ENCODE data around the gene PTRH1.
A peak's percentile ranks its signal among the peaks of the same experiment; 100 is the strongest.

The PTRH1 gene

DNA sequence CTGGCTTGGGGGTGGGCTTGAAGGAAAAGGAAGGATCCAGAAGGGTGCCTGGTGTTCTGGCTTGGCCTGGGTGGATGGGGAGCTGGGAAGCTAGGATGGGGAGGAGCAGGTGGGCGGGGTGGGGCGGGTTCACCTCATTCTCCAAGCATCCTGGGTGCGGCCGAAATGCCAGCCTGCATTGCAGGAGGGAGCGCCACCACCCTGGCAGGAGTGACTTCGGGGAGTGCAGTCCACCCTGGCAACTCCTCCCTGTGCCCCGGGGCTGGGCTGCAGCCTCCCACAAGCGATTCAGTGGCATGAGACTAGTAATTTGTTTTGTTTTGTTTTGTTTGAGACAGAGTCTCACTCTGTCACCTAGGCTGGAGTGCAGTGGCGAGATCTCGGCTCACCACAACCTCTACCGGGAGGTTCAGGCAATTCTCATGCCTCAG, 5.9 kb upstream of the PTRH1 start:
- DNase-seq (ENCODE audit: low spot score) = peak; percentile 69
- no peak for FAIRE-seq

DNA sequence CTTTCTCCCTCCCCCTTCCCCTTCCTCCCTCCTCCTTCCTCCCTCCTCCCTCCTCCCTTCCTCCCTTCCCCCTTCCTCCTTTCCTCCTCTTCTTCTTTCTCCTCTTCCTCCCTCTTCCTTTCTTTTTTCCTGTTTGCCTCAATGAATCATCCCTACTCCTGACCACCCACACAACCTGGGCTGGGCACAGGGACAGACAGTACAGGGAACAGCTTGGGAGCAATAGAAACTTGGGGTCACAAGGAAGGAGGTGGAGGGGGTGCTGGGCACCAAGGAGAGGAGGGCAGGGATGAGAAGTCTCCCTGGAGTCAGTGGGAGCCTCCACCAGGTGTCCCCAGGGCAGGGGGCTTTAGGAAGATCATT, 5.4 kb upstream of the PTRH1 start:
- FAIRE-seq (peak; percentile 46), DNase-seq (ENCODE audit: low spot score) (no peak)

DNA sequence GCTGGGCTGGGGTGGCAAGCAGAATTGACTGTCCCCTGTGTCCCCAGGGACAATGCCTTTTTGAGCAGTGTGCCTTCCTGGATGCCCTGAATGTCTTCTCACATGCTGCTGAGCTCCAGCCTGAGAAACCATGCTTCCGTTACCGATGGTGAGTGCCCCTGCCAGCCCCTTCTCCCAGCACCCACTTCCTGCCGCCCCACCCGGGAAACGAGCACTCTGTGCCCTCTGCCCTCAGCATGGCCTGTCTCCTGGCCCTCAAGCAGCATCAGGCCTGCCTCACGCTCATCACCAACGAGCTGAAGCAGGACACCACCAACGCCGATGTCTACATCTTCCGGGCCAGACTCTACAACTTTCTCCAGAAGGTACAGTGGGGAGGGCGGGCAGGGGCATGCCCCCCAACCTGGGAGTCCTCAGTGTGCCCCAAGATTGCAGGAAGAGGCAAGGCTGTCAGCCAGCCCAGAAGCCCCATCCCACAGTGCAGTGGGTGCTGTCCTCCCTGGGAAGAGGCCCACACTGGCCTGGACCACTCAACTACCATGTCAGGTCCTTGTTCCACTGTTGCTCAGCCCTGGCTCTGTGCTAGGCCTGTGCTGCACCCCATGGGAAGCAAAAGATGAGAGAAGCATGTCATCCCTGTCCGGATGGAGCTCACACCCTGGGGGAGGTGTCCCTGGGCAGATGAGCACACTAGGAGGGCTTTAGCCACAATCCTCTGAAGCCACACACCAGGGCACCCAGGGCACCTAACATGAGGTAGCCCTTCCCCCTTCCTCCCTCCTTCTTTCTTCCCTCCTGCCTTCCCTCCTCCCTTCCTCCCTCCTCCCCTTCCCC, 4.8 kb upstream of the PTRH1 start:
- no peak for DNase-seq (ENCODE audit: low spot score)
- peak; percentile 52 for FAIRE-seq

DNA sequence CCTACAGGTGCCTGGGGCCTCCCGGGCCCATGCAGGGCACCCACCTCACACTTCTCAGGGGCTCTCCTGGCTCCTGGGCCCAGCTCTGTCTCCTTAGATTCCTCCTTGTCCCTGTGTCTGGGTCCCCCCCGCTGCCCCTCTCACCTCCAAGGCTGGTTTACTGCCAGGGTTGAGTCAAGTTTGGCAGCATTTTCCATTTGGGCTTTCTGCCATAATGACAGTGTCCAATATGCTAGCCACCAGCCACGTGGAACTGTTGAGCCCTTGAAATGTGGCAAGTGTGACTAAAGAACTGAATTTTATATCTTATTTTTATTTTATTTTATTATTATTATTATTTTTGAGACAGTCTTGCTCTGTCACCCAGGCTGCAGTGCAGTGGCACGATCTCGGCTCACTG, 2.3 kb upstream of the PTRH1 start:
- FAIRE-seq (no peak), DNase-seq (ENCODE audit: low spot score) (no peak)

DNA sequence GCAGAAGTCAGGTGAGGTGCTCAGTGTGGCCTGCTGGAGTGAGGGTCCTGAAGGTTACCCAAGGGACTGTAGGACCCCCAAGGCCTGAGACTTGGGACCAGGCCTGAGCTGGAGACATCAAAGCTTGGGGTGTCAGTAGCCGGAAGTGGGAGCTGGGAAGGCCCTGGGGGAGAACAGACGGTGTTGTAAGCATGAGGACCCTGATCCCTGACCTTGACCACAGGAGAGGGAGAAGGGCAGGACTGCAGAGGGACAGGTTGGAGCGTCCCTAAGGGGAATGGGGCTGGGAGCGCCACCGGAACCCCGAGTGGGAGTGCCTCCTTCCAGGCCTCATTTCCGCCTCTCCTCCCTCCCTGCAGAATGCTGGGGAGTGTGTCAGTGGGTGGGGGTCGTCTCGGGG, 949 bp upstream of the PTRH1 start:
- FAIRE-seq (no peak), DNase-seq (ENCODE audit: low spot score) (no peak)

DNA sequence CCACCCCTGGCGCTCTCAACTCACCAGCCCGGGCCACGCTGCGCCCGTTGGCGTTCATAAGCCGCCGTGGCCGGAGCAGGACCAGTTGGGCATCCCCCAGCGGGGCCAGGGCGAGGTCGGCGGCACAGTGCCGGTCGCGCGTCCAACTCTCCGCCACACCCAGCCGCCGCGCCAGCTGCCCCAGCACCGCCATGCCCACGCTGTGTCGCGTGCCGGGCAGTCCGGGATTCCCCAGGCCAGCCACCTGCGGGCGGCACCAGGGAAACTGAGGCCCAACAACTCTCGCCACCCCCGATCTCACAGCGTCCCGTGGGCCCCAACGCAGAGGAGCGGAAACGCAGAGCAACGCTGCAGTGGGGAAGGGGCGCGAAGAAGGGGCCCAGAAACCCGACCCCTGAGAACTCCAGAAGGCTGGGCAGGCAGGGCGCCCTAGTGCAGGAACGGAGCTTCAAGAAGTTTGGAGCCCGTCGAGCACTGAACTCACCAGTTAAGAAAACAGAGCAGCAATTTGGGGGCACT, 453 bp downstream of the PTRH1 start:
- FAIRE-seq (no peak), DNase-seq (ENCODE audit: low spot score) (no peak)

DNA sequence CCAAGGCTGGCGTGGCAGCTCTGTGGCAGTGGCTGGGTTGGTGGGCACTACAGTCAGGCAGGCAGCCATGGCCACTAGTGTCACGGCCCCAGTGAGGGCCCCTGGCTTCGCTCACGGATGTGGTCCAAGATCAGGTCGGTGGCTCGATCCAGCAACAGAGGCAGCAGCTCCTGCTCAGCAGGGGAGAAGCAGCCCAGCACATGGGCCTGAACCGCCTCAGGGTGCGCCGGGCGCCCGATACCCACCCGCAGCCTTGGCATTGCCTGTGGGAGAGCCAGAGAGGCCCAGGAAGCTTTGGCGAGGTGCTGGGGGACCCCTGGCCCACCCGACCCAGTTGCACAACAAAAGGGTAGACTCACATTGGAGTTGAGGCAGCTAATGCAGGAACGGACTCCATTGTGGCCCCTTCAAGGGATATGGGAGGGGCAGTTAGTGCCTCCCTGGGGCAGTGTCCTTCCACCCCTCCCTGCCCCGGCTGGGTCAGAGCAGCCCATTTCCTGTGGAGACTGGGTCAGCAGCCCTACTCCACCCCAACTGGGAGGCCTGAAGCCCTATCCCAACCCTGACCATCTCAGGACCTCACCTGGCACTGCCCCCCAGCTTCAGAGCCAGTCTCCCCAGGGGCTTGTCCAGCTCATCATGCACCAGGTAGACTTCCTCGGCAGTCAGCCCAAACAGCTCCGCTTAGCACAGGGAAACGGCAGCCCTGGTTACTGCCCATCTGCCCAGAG, 1.3 kb downstream of the PTRH1 start:
- DNase-seq (ENCODE audit: low spot score) (no peak), FAIRE-seq (no peak)

DNA sequence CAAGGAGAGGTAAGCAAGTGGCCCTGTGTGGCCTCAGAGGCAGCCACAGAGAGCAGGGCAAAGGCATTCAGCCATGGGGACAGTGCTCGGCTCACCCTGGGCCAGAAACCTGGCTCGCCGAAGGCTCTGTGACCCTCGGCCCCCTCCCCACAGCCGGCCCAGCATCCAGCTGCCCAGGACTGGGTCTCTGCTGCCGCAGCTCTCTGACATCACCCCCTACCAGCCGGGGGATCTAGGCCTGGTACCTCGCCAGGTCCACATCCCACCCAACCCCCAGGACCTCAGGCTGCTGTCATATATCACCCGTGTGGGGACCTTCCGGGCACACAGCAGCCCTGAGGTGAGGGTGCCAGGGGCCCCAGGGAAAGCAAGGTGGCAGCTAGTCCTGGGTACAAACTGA, 2.6 kb downstream of the PTRH1 start:
- no peak for DNase-seq (ENCODE audit: low spot score)
- FAIRE-seq = no peak

DNA sequence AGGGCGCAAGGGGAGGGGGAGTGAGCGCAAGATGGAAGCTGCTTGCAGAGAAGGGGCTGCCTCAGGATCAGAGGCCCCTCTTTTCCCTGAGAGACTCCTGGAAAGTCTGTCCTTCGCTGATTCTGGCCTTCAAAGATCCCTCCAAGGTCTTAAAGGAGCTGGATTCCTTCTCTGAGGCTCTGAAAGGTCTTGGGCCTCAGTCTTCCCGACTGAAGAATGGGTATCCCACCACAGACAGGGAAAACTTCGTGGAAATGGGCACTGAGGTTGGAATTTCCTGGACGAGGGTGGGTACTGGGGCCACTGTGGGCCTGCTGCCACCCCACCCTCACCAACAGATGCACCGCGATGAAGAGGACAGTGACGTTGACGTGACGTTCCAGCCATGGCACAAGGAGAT, 3.1 kb downstream of the PTRH1 start:
- DNase-seq (ENCODE audit: low spot score) (no peak), FAIRE-seq (peak; percentile 52)

DNA sequence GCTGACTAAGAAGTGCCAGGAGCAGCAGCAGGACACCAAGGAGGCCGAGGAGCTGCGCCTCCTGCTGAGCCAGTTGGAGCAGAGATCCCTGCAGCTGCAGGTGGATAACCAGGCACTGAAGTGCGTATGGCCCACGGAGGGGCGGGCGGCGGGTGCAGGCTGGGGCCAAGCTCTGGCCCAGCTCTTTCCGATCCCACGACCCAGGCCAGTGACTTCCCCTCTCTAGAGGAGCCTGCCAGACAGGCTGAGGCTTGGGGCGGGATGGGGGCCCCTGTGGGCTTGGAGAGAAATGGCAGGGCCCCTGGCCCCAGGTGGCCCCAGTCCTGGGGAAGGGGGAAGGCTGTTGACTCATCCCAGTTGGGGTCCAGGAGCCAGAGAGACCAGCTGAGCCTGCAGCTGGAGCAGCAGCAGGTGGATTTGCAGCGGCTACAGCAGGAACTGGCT, 3.6 kb downstream of the PTRH1 start:
- FAIRE-seq (no peak), DNase-seq (ENCODE audit: low spot score) (no peak)

DNA sequence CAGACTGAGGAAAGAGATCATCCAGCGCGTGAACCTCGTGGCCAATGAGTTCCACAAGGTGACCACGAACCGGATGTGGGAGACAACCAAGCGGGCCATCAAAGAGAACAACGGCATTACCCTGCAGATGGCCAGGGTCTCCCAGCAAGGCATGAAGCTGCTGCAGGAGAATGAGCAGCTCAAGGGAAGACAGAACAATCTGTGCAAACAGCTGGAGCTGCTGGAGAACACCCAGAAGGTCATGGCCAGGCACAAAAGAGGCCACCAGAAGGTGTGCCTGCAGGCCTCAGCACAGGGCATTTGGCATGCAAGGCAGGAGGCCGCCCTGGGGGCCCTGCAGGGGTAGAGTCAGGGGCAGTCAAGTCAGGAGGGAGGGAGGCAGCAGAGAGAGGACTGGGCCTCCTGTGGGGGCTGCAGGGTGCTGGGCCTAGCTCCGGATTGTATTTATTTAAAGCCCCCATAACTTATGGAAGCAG, 4.2 kb downstream of the PTRH1 start:
- DNase-seq (ENCODE audit: low spot score) (no peak), FAIRE-seq (no peak)

DNA sequence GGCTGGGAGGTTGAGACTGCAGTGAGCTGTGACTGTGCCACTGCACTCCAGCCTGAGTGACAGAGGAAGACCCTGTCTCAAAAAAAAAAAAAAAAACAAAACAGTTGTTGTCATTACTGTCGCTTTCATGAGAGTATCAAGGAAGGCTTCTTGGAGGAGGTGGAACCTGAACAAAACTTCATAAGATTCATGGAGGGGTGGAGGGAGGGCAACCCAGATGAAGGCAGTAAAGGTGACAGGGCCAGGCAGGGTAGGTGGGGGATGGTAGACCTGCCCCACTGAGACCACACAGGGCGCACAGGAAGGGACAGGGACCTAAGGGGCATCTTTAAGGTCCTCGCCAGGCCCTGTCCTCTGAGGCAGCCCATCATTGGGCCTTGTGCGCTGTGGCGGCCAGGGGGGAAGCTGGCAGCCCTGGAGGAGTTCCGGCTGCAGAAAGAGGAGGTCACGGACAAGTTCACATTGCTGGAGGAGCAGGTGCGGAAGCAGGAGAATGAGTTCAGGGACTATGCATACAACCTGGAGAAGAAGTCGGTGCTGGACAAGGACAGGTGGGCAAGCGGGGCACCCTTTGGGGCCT, 5.2 kb downstream of the PTRH1 start:
- DNase-seq (ENCODE audit: low spot score) (no peak), FAIRE-seq (no peak)

DNA sequence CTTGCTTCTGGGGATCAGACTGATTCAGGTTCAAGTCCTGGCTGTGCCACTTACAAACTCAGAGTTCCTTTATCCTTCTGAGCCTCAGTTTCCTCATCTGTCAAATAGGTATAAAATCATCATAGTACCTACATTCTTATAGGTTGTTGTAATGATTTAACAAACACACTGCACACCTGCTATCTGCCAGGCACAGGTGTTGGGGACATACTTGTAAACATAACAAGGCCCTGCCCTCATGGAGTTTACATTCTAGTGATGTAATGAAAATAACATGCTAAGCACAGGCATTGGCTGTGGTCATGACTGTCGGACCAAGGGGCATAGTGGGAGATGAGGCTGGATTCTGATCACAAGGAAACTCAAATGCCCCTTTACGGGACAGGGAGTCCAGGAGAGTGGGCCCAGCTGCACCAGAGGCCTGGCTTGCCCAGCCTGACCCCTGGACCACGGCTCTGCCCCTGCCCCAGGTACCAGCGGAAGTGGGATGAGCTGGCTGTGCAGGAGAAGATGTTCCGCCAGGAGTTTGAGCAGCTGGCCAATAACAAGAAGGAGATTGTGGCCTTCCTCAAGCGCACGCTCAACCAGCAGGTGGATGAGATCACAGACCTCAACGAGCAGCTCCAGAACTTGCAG, 6.4 kb downstream of the PTRH1 start:
- FAIRE-seq (no peak), DNase-seq (ENCODE audit: low spot score) (no peak)

DNA sequence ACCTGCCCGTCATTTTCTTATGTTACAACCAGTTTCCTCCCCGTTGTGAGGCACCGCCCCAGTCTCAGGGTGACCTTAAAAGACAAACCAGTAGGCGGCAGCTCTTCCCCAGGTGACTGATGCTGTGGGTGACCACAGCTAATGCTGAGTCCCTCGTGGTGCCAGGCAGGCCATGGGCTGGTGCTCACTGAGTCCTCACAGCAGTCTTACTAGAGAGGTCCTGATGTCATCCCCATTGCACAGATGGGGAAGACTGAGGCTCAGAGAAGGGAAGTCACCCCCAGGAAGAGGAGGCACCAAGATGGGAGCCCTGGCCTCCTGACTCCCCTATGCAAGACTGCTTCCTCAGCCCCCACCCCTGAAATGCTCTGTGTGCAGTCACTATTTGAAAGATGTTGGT, 7.7 kb downstream of the PTRH1 start:
- FAIRE-seq (no peak), DNase-seq (ENCODE audit: low spot score) (no peak)

DNA sequence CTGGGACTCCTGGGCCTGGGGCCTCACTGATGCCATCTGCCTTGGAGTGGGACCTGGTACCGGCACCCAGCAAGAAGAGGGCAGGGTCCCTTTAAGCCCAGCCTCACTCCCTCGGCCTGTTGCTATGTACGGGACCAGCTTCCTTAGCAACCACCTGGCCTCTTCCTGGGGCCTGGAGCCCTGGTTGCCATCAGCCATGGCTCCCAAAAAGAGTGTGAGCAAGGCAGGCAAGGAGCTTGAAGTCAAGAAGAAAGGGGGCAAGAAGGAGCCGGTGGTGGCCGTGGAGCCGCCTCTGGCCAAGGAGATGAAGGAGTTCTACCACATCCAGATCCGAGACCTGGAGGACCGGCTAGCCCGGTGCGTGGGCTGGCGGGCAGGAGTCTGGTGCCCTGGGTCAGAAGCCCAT, 8.6 kb downstream of the PTRH1 start, which contains the start of gene CFAP157:
Gene CFAP157 (plus strand): TSS at position 153 of the 406 bp plus-strand sequence. CDS start 44 bp downstream, at position 197.
- DNase-seq (ENCODE audit: low spot score) (peak; percentile 37), FAIRE-seq (no peak)

DNA sequence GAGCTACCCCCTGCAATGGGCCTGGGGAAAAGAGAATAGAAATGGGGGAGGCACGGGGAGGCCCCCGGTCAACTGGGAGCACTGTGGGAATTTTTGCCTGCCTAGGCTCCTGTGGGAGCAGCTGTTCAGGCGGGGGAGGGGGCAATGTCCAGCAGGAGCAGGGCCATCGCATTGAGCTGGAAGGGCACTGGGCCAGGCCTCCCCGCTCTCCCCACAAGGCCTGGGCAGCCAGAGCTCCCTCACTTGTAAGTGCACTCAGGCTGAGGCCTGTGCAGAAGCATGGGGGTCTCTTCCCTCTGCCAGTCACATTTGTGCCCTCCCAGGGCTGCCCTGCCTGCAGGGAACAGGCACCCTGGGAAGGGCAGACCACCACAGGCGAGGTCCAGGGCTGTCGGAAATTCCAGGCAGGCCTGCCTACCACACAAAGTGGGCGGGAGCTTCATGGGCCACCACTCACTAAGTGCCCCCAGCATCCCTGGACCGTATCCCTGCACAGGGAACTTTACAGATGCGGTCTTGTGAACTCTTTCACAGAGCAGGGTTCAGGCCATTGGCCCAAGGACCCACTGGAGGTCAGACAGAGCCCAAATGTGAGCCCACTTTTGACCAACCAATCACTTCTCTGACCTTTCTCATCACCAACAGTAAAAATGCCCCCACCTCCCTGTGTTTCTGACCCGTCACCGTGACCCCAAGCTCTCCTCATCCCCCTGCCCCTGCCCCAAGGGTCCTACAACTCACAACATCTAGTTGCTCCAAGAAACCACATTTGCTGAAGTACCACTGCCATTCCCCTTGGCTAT, 9.7 kb downstream of the PTRH1 start:
- FAIRE-seq = no peak
- no peak for DNase-seq (ENCODE audit: low spot score)

DNA sequence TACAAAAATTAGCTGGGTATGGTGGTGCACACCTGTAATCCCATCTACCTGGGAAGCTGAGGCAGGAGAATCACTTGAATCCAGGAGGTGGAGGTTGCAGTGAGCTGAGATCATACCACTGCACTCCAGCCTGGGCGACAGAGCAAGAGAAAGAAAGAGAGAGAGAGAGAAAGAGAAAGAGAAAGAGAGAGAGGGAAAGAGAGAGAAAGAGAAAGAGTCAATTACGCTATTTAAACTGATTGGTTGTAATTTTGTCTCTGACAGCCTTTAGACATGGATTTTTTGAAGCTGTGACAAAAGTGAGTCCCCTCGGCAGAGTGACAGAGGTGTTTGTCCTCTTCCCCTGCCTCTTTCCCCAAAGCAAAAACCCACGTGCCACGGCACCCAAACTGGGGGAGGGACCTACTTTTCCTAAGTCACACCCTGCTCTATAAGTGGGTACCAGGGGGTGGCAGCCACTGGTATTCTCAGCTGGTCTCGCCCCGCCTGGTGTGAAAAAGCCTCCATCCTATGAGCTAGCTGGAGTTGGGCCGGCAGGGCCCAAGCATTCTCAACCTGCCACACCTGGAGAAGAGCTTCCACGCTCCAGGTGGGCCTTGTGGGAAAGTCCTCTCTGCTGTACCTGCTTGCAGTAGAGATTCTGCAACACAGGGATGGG, 12.0 kb downstream of the PTRH1 start:
- FAIRE-seq (no peak), DNase-seq (ENCODE audit: low spot score) (no peak)

DNA sequence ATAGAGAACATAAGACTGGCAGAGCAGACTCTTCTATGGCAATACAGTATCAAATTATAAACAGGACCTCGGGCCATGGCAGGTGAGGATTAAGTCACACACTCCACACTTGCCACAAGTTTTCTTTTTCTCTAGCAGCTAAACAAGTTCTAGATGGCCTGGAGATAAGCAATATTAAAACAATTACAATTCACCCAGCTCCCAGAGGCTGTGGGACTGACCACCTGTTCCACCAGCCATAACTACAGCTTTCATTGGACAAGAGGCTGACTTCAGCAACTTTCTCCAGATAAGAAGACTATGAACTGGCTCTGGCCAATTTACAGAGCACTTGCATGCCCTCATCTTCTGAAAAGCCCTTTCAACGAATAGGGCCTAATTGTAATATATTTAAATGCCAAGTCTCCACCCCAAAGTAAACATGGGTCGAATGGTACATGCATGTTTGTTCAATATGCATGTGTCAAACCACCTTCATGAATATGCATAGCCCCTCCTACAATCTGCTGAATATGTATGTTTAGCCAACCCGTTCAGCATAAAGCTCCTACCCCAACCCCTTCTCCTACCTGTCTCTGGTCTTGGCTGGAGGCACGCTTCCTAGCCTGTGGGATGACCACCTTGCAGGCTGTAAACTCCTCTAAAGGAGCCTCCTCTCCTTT, 14.7 kb downstream of the PTRH1 start:
- no peak for DNase-seq (ENCODE audit: low spot score)
- FAIRE-seq = no peak

DNA sequence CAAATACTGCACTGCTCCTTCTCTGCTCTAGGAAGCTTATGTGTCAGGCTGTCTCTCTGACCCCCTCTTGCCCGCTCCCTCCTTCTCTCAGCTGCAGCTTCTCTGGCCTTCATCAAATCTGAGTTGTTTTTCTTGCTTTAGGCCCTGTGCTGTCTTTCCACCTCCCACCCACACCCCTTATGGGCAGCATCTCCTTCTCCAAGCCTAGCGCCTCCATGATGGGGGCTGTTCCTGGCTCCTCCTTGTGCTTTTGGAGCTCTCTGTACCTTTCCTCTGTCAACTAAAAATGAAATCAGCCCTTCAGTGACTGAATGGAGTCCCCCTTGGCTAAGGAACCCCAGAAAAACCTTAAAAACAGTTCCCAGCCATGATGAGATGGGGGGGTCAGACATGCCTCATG, 15.3 kb downstream of the PTRH1 start:
- FAIRE-seq (no peak), DNase-seq (ENCODE audit: low spot score) (no peak)

Data from urothelium cell line (cell line).